ENCODE measurements around the gene DSCAM.

Gene DSCAM

DNA sequence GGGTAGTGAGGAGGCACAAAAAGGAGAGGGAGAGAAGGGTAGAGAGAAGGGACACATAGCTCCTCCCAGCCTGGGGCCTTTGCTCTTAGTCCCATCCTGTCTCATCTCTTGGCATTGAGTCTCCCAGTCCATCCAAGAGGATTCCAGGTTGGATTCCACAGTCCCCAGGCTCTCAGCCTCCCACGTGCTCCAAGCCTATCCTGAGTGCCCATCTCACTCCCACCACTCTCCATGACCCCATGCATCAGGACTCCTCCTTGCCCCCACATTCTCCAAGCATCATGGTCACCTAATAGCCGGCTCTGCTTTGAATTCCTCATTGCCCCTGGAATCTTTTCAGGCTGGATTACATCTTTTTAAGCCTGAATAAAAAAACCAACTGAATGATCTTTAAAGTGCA is 87.9 kb downstream of the DSCAM start:
- no peak for TF ChIP-seq SIN3A (IDR thresholded peaks at IDR 0.05; ENCODE audit: borderline replicate concordance, insufficient read depth, low read length)
- no peak for TF ChIP-seq TAF1 (IDR thresholded peaks at IDR 0.05; ENCODE audit: borderline replicate concordance, insufficient read depth, low read length)
- TF ChIP-seq POLR2AphosphoS5 (IDR thresholded peaks at IDR 0.05; ENCODE audit: low read depth, low read length) = no peak
- TF ChIP-seq FOXP2 (optimal IDR thresholded peaks at IDR 0.05; ENCODE audit: borderline replicate concordance, extremely low read depth, extremely low read length, insufficient read depth) = no peak
- no peak for TF ChIP-seq REST (IDR thresholded peaks at IDR 0.05; ENCODE audit: insufficient read depth in 1 of 2, low read depth in 2 of 2, low read length in 2 of 2)

GRCh38 chr21:40757366-40757765 is 89.6 kb downstream of the DSCAM start:
- TF ChIP-seq REST (IDR thresholded peaks at IDR 0.05; ENCODE audit: insufficient read depth in 1 of 2, low read depth in 2 of 2, low read length in 2 of 2) = no peak
- no peak for TF ChIP-seq POLR2AphosphoS5 (IDR thresholded peaks at IDR 0.05; ENCODE audit: low read depth, low read length)
- no peak for TF ChIP-seq TAF1 (IDR thresholded peaks at IDR 0.05; ENCODE audit: borderline replicate concordance, insufficient read depth, low read length)
- no peak for TF ChIP-seq SIN3A (IDR thresholded peaks at IDR 0.05; ENCODE audit: borderline replicate concordance, insufficient read depth, low read length)

GRCh38 chr21:40754466-40754865 is 92.5 kb downstream of the DSCAM start:
- TF ChIP-seq POLR2AphosphoS5 (IDR thresholded peaks at IDR 0.05; ENCODE audit: low read depth, low read length) = no peak

GRCh38 chr21:40753756-40754155 is 93.2 kb downstream of the DSCAM start:
- TF ChIP-seq SIN3A (IDR thresholded peaks at IDR 0.05; ENCODE audit: borderline replicate concordance, insufficient read depth, low read length) (no peak), POLR2AphosphoS5 (IDR thresholded peaks at IDR 0.05; ENCODE audit: low read depth, low read length) (no peak), TAF1 (IDR thresholded peaks at IDR 0.05; ENCODE audit: borderline replicate concordance, insufficient read depth, low read length) (no peak), FOXP2 (optimal IDR thresholded peaks at IDR 0.05; ENCODE audit: borderline replicate concordance, extremely low read depth, extremely low read length, insufficient read depth) (no peak), REST (IDR thresholded peaks at IDR 0.05; ENCODE audit: insufficient read depth in 1 of 2, low read depth in 2 of 2, low read length in 2 of 2) (no peak)

- TF ChIP-seq SIN3A (IDR thresholded peaks at IDR 0.05; ENCODE audit: borderline replicate concordance, insufficient read depth, low read length) = no peak
- no peak for TF ChIP-seq POLR2AphosphoS5 (IDR thresholded peaks at IDR 0.05; ENCODE audit: low read depth, low read length)
- TF ChIP-seq FOXP2 (optimal IDR thresholded peaks at IDR 0.05; ENCODE audit: borderline replicate concordance, extremely low read depth, extremely low read length, insufficient read depth) = no peak
- TF ChIP-seq REST (IDR thresholded peaks at IDR 0.05; ENCODE audit: insufficient read depth in 1 of 2, low read depth in 2 of 2, low read length in 2 of 2) = no peak
- TF ChIP-seq TAF1 (IDR thresholded peaks at IDR 0.05; ENCODE audit: borderline replicate concordance, insufficient read depth, low read length) = no peak
Observed at GRCh38 chr21:40752125-40752524, 94.8 kb downstream of the DSCAM start.

Measured in PFSK-1 (cell line).